HK-2 (cell line): ENCODE measurements around the gene LRRC51.
"Not testable (repeated sequence)": the region's sequence is repeated elsewhere in the genome, so short reads cannot be mapped to it uniquely, and the experiment has no call there.

Experiments
- DNase-seq: peaks from one replicate; pipeline ENCODE4 v3.0.0-alpha.2; 2018; ENCODE audit not compliant: unreplicated experiment

Gene LRRC51

GRCh38 chr11:72140661-72141060 is 60.0 kb downstream of the LRRC51 start:
- DNase-seq = peak; percentile 57

DNA sequence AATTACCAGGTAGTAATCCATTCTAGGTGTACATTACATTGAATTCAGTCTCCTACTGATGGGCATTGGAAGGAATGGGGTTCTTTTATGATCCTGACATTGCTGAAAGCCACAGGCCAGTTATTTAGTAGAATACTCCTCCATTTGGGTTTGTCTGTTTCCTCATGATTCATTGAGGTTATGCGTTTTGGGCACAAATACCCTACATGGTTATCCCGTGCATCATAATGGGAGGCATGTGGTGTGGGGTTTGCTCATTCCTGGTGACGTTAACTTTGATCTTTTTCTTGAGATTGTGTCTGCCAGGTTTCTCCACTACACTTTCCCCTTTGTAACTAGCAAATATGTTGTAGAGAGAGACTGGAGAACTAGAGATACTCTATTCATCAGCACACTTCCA is 60.4 kb downstream of the LRRC51 start:
- peak; percentile 48 for DNase-seq

- peak; percentile 5 for DNase-seq
Observed at GRCh38 chr11:72142086-72142485, 61.4 kb downstream of the LRRC51 start.

DNA sequence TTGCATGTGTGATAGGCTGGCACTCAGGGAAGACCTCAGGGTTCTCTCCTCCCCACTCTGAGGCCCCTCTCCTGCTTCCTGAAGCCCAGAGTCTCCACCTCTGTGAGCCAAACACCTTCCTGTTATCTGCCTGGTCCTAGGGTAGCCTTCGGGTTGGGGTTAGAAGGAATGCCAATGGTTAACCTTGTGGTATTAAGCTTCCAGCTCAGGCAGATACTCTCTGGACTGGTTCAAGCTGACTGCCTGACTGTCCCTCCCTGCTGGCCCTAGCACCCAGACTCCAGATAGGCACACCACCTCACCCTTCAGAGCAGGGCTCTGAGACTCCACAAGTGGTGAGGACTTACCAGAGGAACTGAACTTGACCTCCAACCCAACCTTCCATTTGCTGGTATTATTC is 61.9 kb downstream of the LRRC51 start:
- DNase-seq = not testable (repeated sequence)

DNA sequence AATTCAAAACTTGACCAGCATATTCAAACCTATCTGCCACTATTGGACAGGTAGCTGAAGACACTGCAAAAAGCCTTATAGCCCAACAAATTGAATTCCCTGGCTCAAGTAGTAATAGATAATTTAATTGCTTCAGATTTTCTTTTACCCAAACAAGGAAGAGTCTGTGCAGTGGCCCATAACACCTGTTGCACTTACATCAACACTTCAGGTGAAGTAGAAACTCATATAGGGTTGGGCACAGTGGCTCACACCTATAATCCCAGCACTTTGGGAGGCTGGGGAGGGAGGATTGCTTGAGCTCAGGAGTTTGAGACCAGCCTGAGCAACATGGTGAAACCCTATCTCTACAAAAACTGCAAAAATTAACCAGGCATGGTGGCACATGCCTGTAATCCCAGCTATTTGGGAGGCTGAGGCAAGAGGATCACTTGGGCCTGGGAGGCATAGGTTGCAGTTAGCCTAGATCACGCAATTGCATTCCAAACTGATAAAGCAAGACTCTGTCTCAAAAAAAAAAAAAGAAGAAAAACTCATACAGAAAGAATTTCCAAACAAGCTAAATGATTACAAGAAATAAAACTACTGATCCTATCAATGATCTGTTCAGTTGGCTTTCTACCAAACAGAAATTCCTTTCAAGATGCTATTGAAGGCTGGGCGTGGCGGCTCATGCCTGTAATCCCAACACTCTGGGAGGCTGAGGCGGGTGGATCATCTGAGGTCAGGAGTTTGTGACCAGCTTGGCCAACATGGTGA is 64.3 kb downstream of the LRRC51 start:
- DNase-seq = peak; percentile 54
